ENCODE measurements around the gene EIF4E. TPM values are rescaled to one million over a fixed set of nuclear protein-coding genes. Genes with fewer than 3 reads are reported as not detected.

The EIF4E gene
- total and polyA plus RNA-seq, 8 donors = 78.8 to 114 (median 103) TPM

DNA sequence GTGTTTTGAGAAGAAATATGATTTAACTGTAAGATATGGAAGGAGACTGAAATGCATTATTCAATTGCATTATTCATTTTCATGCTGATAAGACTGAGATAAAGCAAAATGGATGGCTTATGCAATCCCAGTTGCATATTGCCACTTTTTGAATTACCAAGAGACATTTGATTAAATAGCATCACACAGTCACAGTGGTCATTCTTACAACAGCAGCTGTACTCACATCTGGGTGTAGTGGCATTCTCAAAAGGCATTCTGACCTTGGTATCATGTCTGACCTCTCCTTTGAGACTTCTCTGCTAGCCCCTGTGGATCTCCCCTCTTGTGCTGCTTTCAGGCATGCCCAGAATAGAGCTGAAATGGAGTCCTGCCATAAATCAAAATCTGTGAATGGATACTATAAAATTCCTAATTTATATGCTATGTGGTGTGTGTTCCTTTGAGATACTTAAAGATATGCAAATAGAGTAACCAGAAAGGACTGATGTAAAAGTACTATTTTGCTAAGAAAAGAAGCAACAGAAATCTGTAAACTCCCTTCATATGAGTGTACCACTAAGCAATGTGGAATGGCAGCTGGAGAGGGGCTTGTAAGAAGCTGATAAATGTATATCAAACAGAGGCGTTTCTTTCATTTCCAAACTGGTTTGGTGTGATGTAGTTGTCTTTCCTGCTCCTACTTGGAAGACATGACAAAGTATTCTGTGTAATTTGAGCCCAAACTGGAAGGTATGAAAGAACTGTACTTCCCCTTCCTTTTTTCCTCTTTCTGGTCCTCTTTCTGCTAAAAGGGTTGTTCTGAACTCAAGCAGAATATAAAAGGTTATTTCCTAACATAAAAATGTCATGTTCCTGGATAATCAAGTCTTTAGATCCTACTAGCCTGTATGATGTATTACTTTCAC, 41.2 kb upstream of the EIF4E start:
- no peaks in the 10 kb centered on the region for H3K9me3 ChIP-seq
- no peaks in the 10 kb centered on the region for H3K27me3 ChIP-seq
- no peaks in the 10 kb centered on the region for H3K4me1 ChIP-seq
- no peak overlapping the region for H3K4me3 ChIP-seq
- H3K27ac ChIP-seq = no peak overlapping the region
- ATAC-seq = no peak
- H3K36me3 ChIP-seq = no peaks in the 10 kb centered on the region
- DNase-seq = no peak
- intact Hi-C loops (cut with DNase I) = no loop called here
- TF ChIP-seq, protein P1, sequence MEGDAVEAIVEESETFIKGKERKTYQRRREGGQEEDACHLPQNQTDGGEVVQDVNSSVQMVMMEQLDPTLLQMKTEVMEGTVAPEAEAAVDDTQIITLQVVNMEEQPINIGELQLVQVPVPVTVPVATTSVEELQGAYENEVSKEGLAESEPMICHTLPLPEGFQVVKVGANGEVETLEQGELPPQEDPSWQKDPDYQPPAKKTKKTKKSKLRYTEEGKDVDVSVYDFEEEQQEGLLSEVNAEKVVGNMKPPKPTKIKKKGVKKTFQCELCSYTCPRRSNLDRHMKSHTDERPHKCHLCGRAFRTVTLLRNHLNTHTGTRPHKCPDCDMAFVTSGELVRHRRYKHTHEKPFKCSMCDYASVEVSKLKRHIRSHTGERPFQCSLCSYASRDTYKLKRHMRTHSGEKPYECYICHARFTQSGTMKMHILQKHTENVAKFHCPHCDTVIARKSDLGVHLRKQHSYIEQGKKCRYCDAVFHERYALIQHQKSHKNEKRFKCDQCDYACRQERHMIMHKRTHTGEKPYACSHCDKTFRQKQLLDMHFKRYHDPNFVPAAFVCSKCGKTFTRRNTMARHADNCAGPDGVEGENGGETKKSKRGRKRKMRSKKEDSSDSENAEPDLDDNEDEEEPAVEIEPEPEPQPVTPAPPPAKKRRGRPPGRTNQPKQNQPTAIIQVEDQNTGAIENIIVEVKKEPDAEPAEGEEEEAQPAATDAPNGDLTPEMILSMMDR (IDR thresholded peaks at IDR 0.05) = no peak

DNA sequence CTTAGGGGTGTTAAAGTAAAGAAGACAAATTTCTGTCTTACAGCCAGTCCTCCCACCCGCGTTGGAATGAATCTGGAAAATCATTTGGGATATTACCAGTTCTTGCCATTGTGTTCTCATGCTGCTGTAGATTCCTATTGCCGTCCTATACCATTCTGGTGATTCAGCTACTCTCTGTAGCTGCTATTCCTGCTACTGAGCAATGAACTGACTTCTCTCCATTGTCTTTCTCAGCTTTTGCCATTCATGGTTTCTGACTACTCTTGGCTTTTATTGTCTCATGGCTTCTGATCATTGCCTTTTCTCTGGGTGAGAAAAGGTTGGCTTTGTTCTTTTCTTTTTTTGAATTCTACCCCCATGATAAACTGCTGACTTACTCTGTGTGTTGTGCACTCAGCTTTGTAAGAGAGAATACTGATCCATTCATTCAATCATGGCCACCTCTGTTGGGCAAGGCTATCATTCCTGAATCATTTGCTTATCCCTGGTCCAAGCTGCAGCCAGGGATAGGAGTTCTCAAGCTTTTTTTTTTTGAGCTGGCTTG, 38.9 kb upstream of the EIF4E start:
- no peak overlapping the region for H3K27ac ChIP-seq
- ATAC-seq = no peak
- intact Hi-C loops (cut with DNase I) = no loop called here

DNA sequence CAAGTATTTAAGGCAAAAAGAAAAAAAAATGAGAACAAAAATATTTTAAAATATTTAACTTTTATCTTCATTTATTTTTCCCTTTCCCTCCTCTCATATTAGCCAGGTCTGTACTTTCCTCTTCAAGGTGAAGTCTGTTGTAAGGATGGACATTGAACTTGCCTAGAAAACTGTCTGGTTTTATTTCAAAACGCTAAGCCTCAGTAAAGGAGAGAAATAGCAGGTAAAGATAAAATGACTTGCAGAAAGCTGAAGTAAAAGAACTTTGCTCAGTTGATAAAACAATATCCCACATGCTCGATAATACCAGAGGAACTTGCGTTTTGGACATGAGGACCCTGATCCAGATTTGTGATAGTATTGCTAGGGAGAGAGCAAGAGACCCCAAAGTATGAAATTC, 38.0 kb upstream of the EIF4E start:
- intact Hi-C loops (cut with DNase I) = no loop called here
- DNase-seq = no peak
- TF ChIP-seq, protein P1 (IDR thresholded peaks at IDR 0.05) = no peak

More for the DNA sequence above, 38.9 kb upstream of the EIF4E start:
- TF ChIP-seq, protein P1 (IDR thresholded peaks at IDR 0.05) = no peak
- H3K4me3 ChIP-seq = no peak overlapping the region
- H3K4me1 ChIP-seq = no peaks in the 10 kb centered on the region
- H3K27me3 ChIP-seq = no peaks in the 10 kb centered on the region
- H3K36me3 ChIP-seq = no peaks in the 10 kb centered on the region
- no peaks in the 10 kb centered on the region for H3K9me3 ChIP-seq
- DNase-seq = no peak

GRCh38 chr4:98963538-98964433, 34.9 kb upstream of the EIF4E start:
- ATAC-seq = no peak
- intact Hi-C loops (cut with DNase I) = no loop called here
- TF ChIP-seq, protein P1 (IDR thresholded peaks at IDR 0.05) = no peak

More for the DNA sequence above, 38.0 kb upstream of the EIF4E start:
- Histone ChIP-seq H3K27me3 (no peaks in the 10 kb centered on the region), H3K4me3 (no peak overlapping the region), H3K9me3 (no peaks in the 10 kb centered on the region), H3K4me1 (no peaks in the 10 kb centered on the region), H3K27ac (no peak overlapping the region), H3K36me3 (no peaks in the 10 kb centered on the region)
- no peak for ATAC-seq

More at GRCh38 chr4:98963538-98964433, 34.9 kb upstream of the EIF4E start:
- Histone ChIP-seq H3K36me3 (no peaks in the 10 kb centered on the region), H3K4me1 (no peaks in the 10 kb centered on the region), H3K9me3 (no peaks in the 10 kb centered on the region), H3K27ac (no peak overlapping the region), H3K4me3 (no peak overlapping the region), H3K27me3 (no peaks in the 10 kb centered on the region)
- no peak for DNase-seq

All from left lung (tissue), 10 donors.